ENCODE results near the gene ANO8.

ANO8 gene

GRCh38 chr19:17347361-17347760 is 12.7 kb upstream of the ANO8 start:
- DNase-seq = no peak

- DNase-seq = peak; percentile 11 to 75
These were observed 11.5 kb upstream of the ANO8 start for GRCh38 chr19:17346109-17346671.

- no peak for DNase-seq
These were observed 7.2 kb upstream of the ANO8 start for GRCh38 chr19:17341845-17342244.

GRCh38 chr19:17341386-17341785 is 6.7 kb upstream of the ANO8 start:
- no peak for DNase-seq

- no peak for DNase-seq
These were observed 6.3 kb upstream of the ANO8 start for GRCh38 chr19:17340871-17341357.

- DNase-seq = no peak
These were observed 5.7 kb upstream of the ANO8 start for GRCh38 chr19:17340302-17340870.

GRCh38 chr19:17339088-17339741 is 4.6 kb upstream of the ANO8 start:
- no peak for DNase-seq

GRCh38 chr19:17338433-17339078 is 3.9 kb upstream of the ANO8 start:
- DNase-seq = no peak

GRCh38 chr19:17337675-17338432 is 3.2 kb upstream of the ANO8 start:
- peak in 1 of 2 experiments; percentile 37 for DNase-seq

GRCh38 chr19:17336872-17337674 is 2.4 kb upstream of the ANO8 start, which contains the start of gene GTPBP3:
Gene GTPBP3, plus strand, starts transcription at chr19:17337553. Its CDS starts 59 bp downstream, at chr19:17337612.
- DNase-seq = peak; percentile 98 to 99

GRCh38 chr19:17335575-17335974 is 920 bp upstream of the ANO8 start:
- DNase-seq = no peak

- no peak for DNase-seq
These were observed 843 bp downstream of the ANO8 start for GRCh38 chr19:17333611-17334413.

GRCh38 chr19:17332677-17333581 is 1.7 kb downstream of the ANO8 start:
- peak; percentile 32 to 63 for DNase-seq

GRCh38 chr19:17332360-17332676 is 2.3 kb downstream of the ANO8 start:
- DNase-seq = no peak

- DNase-seq = no peak
These were observed 3.6 kb downstream of the ANO8 start for GRCh38 chr19:17331045-17331558.

- DNase-seq = no peak
These were observed 4.2 kb downstream of the ANO8 start for GRCh38 chr19:17330262-17331044.

GRCh38 chr19:17329366-17330261 is 5.0 kb downstream of the ANO8 start:
- no peak for DNase-seq

Data from NCI-H446 (cell line).